ENCODE results near the gene CRACR2A. TPM values are rescaled to one million over a fixed set of nuclear protein-coding genes. Genes with fewer than 3 reads are reported as not detected.

Gene CRACR2A
- total RNA-seq, 4 donors from 2014 or later, result 34.5 to 165 (median 85.8) TPM

GRCh38 chr12:3593906-3594483, 158.9 kb downstream of the CRACR2A start:
- no peak overlapping the region for H3K27ac ChIP-seq
- TF ChIP-seq EP300 (IDR thresholded peaks at IDR 0.05; ENCODE audit: low read depth) (no peak), POLR2A (IDR thresholded peaks at IDR 0.05) (no peak), CTCF (IDR thresholded peaks at IDR 0.05) (no peak), POLR2AphosphoS5 (IDR thresholded peaks at IDR 0.05) (no peak)
- WGBS, 2 donors (ENCODE audit: low coverage in 1 of 2), result 89% methylated on average over 9 of the region's 9 CpGs; no CpG with 5 or more reads in 1 of the 2 donors
- H3K4me3 ChIP-seq, result no peak overlapping the region
- intact Hi-C loops (cut with DNase I; ENCODE audit: low total_unique reads), result no loop called here
- in situ Hi-C loops (cut with MboI; ENCODE audit: low pct_ligation_motif_present in 1 of 4, low pct_unique_long_range_greater_than_20kb in 1 of 4, low sequenced_read_pairs in 3 of 4), result no loop called here
- H3K36me3 ChIP-seq, result no peaks in the 10 kb centered on the region
- H3K4me1 ChIP-seq, result no peaks in the 10 kb centered on the region
- DNase-seq, result no peak
- H3K9me3 ChIP-seq, result no peaks in the 10 kb centered on the region
- no peaks in the 10 kb centered on the region for H3K27me3 ChIP-seq

- DNase-seq, result no peak
- intact Hi-C loops (cut with DNase I; ENCODE audit: low total_unique reads) (no loop called here), in situ Hi-C loops (cut with MboI; ENCODE audit: low pct_ligation_motif_present in 1 of 4, low pct_unique_long_range_greater_than_20kb in 1 of 4, low sequenced_read_pairs in 3 of 4) (no loop called here)
- no peaks in the 10 kb centered on the region for H3K4me1 ChIP-seq
- H3K4me3 ChIP-seq, result no peak overlapping the region
- no peaks in the 10 kb centered on the region for H3K9me3 ChIP-seq
- TF ChIP-seq POLR2AphosphoS5 (IDR thresholded peaks at IDR 0.05) (no peak), POLR2A (IDR thresholded peaks at IDR 0.05) (no peak), EP300 (IDR thresholded peaks at IDR 0.05; ENCODE audit: low read depth) (no peak), CTCF (IDR thresholded peaks at IDR 0.05) (no peak)
- WGBS, 2 donors (ENCODE audit: low coverage in 1 of 2), result 89 to 100% methylated on average over 3 to 30 of the region's 30 CpGs
- H3K27me3 ChIP-seq, result no peaks in the 10 kb centered on the region
- no peak overlapping the region for H3K27ac ChIP-seq
- no peaks in the 10 kb centered on the region for H3K36me3 ChIP-seq
Measured at GRCh38 chr12:3592856-3593625, 159.9 kb downstream of the CRACR2A start.

- in situ Hi-C loops (cut with MboI; ENCODE audit: low pct_ligation_motif_present in 1 of 4, low pct_unique_long_range_greater_than_20kb in 1 of 4, low sequenced_read_pairs in 3 of 4), result no loop called here
- no peaks in the 10 kb centered on the region for H3K9me3 ChIP-seq
- H3K4me1 ChIP-seq, result no peaks in the 10 kb centered on the region
- 60 to 86% methylated on average over 1 to 3 of the region's 3 CpGs for WGBS, 2 donors (ENCODE audit: low coverage in 1 of 2)
- H3K27me3 ChIP-seq, result peaks cover 5% of the 10 kb centered on the region
- TF ChIP-seq EP300 (IDR thresholded peaks at IDR 0.05; ENCODE audit: low read depth), result no peak
- TF ChIP-seq POLR2A (IDR thresholded peaks at IDR 0.05), result no peak
- TF ChIP-seq CTCF (IDR thresholded peaks at IDR 0.05), result no peak
- no peak for TF ChIP-seq POLR2AphosphoS5 (IDR thresholded peaks at IDR 0.05)
- intact Hi-C loops (cut with DNase I; ENCODE audit: low total_unique reads), result no loop called here
- DNase-seq, result no peak
- no peaks in the 10 kb centered on the region for H3K36me3 ChIP-seq
- H3K4me3 ChIP-seq, result no peak overlapping the region
- no peak overlapping the region for H3K27ac ChIP-seq
Measured at GRCh38 chr12:3589745-3590144, 163.2 kb downstream of the CRACR2A start.

GRCh38 chr12:3587402-3588013, 165.4 kb downstream of the CRACR2A start:
- intact Hi-C loops (cut with DNase I; ENCODE audit: low total_unique reads) (no loop called here), in situ Hi-C loops (cut with MboI; ENCODE audit: low pct_ligation_motif_present in 1 of 4, low pct_unique_long_range_greater_than_20kb in 1 of 4, low sequenced_read_pairs in 3 of 4) (no loop called here)
- TF ChIP-seq POLR2AphosphoS5 (IDR thresholded peaks at IDR 0.05) (no peak), CTCF (IDR thresholded peaks at IDR 0.05) (no peak), EP300 (IDR thresholded peaks at IDR 0.05; ENCODE audit: low read depth) (no peak), POLR2A (IDR thresholded peaks at IDR 0.05) (no peak)
- Histone ChIP-seq H3K36me3 (no peaks in the 10 kb centered on the region), H3K4me1 (no peaks in the 10 kb centered on the region), H3K4me3 (no peak overlapping the region), H3K9me3 (no peaks in the 10 kb centered on the region), H3K27me3 (peaks cover 5% of the 10 kb centered on the region), H3K27ac (no peak overlapping the region)
- DNase-seq, result no peak
- 47 to 79% methylated on average over 3 to 9 of the region's 9 CpGs for WGBS, 2 donors (ENCODE audit: low coverage in 1 of 2)

All from transverse colon (tissue), 4 donors.